B cell (primary cell): Measurements from ENCODE around the gene SAMD4B. TPM values are rescaled to one million over a fixed set of nuclear protein-coding genes. Genes with fewer than 3 reads are reported as not detected.

Experiments
- ATAC-seq: fragments of 200-7000 bp; cut with Tn5 transposase; one replicate; pipeline ENCODE4 v1.10.0; 2021; ENCODE audit warnings: low read depth, mild to moderate bottlenecking, moderate number of reproducible peaks, moderate library complexity
- CTCF ChIA-PET: fragments of 350-600 bp; sonication (Branson Sonifier 250); formaldehyde crosslinking; loops from one replicate; lab custom pipeline; 2021; ENCODE audit warnings: antibody characterized with exemption, inconsistent platforms; lab: Charles Lee
- POLR2A ChIA-PET: fragments of 350-600 bp; sonication (Branson Sonifier 250); formaldehyde crosslinking; loops from one replicate; lab custom pipeline; 2021; ENCODE audit warnings: antibody characterized with exemption; lab: Charles Lee
- DNase-seq: peaks from one replicate; pipeline ENCODE4 v3.0.0; 2013
- H2AFZ ChIP-seq: 2 replicates; pipeline ENCODE4 v1.6.1; 2012; ENCODE audit warnings: mild to moderate bottlenecking, low read depth, low read length; ENCODE audit not compliant: insufficient read depth, poor library complexity, severe bottlenecking
- H3K27ac ChIP-seq, 2 donors: 1 replicate in 1 of 2; 2 replicates in 1 of 2; pipeline ENCODE4 v1.5.1; 2012 to 2013; ENCODE audit warnings: low read length in 2 of 2, mild to moderate bottlenecking in 2 of 2, moderate library complexity in 1 of 2
- H3K27me3 ChIP-seq, 4 experiments: fragments of 200-600 bp in 1 of 4; sonication (generic) in 1 of 4; replicated peaks in 1 of 4; 1 replicate in 2 of 4; 2 replicates in 2 of 4; pipeline versions ENCODE4 v1.6.1 to v1.7.0; 2013 to 2016; ENCODE audit warnings: low read length in 3 of 4, mild to moderate bottlenecking in 2 of 4, mixed read lengths in 1 of 4, moderate library complexity in 1 of 4; ENCODE audit not compliant: insufficient read depth in 4 of 4, control insufficient read depth in 3 of 4; ENCODE audit errors: control extremely low read depth in 1 of 4
- H3K36me3 ChIP-seq, 2 experiments: replicated peaks in 1 of 2; 1 replicate in 1 of 2; 2 replicates in 1 of 2; pipeline versions ENCODE4 v1.6.1 to v1.7.1; 2013; ENCODE audit warnings: low read length in 1 of 2; ENCODE audit not compliant: insufficient read depth in 2 of 2, control insufficient read depth in 1 of 2; ENCODE audit errors: control extremely low read depth in 1 of 2, extremely low read depth in 1 of 2
- H3K4me1 ChIP-seq, 2 donors: fragments of 200-600 bp in 1 of 2; sonication (generic) in 1 of 2; 1 replicate in 1 of 2; 2 replicates in 1 of 2; pipeline versions ENCODE4 v1.5.1 to v1.6.1; 2013 to 2017; ENCODE audit warnings: low read length in 2 of 2; ENCODE audit not compliant: control insufficient read depth in 2 of 2, insufficient read depth in 2 of 2
- H3K4me2 ChIP-seq: replicated peaks from 2 replicates; pipeline ENCODE3; 2012; ENCODE audit warnings: mild to moderate bottlenecking, low read depth, low read length; ENCODE audit not compliant: poor library complexity, severe bottlenecking
- H3K4me3 ChIP-seq, 5 experiments: fragments of 200-600 bp in 1 of 5; sonication (generic) in 1 of 5; 1 replicate in 3 of 5; 2 replicates in 2 of 5; pipeline versions ENCODE4 v1.5.1 to v1.7.0; 2011 to 2016; ENCODE audit warnings: low read length in 4 of 5, mild to moderate bottlenecking in 4 of 5, low read depth in 2 of 5, control low read depth in 1 of 5, moderate library complexity in 1 of 5; ENCODE audit not compliant: insufficient read depth in 1 of 5; ENCODE audit errors: control extremely low read depth in 1 of 5, extremely low read depth in 1 of 5
- H3K79me2 ChIP-seq: fragments of 200-600 bp; sonication (generic); one replicate; pipeline ENCODE4 v1.6.0; 2016; ENCODE audit warnings: low read length; ENCODE audit not compliant: control insufficient read depth, insufficient read depth
- H3K9ac ChIP-seq: fragments of 200-600 bp; sonication (generic); 2 replicates; pipeline ENCODE4 v1.6.1; 2017; ENCODE audit warnings: mild to moderate bottlenecking, low read length, moderate library complexity
- H3K9me3 ChIP-seq, 3 donors: one replicate each; pipeline versions ENCODE4 v1.6.1 to v1.7.1; 2013; ENCODE audit warnings: low read length in 2 of 3; ENCODE audit not compliant: control insufficient read depth in 2 of 3, insufficient read depth in 1 of 3; ENCODE audit errors: control extremely low read depth in 1 of 3
- H4K20me1 ChIP-seq: 2 replicates; pipeline ENCODE4 v1.6.0; 2012; ENCODE audit warnings: mild to moderate bottlenecking, low read length; ENCODE audit not compliant: insufficient read depth, control insufficient read depth, poor library complexity, severe bottlenecking
- H3K27ac Mint-ChIP-seq: one replicate; pipeline ENCODE4 v1.8.0; 2021; ENCODE audit warnings: mixed read lengths
- H3K27me3 Mint-ChIP-seq: one replicate; pipeline ENCODE4 v1.8.0; 2021; ENCODE audit warnings: mixed read lengths
- H3K4me1 Mint-ChIP-seq: one replicate; pipeline ENCODE4 v1.8.0; 2021; ENCODE audit warnings: mixed read lengths
- H3K4me3 Mint-ChIP-seq: one replicate; pipeline ENCODE4 v1.8.0; 2021; ENCODE audit warnings: mixed read lengths
- H3K9me3 Mint-ChIP-seq: one replicate; pipeline ENCODE4 v1.8.0; 2022; ENCODE audit warnings: mixed read lengths; ENCODE audit not compliant: insufficient read depth
- CTCF ChIP-seq: fragments of 200-600 bp; IDR thresholded peaks from one replicate; pipeline ENCODE4 v1.8.0; 2022; ENCODE audit warnings: antibody characterized with exemption, mild to moderate bottlenecking
- EZH2 ChIP-seq: IDR thresholded peaks from 2 replicates; pipeline ENCODE4 v1.6.1; 2012; ENCODE audit warnings: borderline replicate concordance, low read depth, mild to moderate bottlenecking, moderate library complexity, low read length; ENCODE audit not compliant: insufficient read depth, poor library complexity, severe bottlenecking
- WGBS: methylation state at CpG from one replicate; pipeline ENCODE4 v1.1.5; 2013; ENCODE audit warnings: missing lambda C conversion rate; ENCODE audit not compliant: insufficient coverage; 5-methylcytosine and 5-hydroxymethylcytosine counted together
- intact Hi-C: fragments of 100-400 bp; cut with micrococcal nuclease; formaldehyde crosslinking; loops from one replicate; pipeline ENCODE4 v1.10.0; 2022
- polyA plus RNA-seq: library from polyadenylated mRNA; depleted of rRNA; stranded (reverse); fragments of >200 nt; gene quantifications from 2 replicates; pipeline ENCODE4 v1.2.3, GENCODE V29; 2012
- total RNA-seq, 2 donors: library from RNA; stranded (reverse); fragments of 120-200 nt in 1 of 2; gene quantifications; 1 replicate in 1 of 2; 2 replicates in 1 of 2; pipeline versions ENCODE4 v1.2.3 to v1.2.4, GENCODE V29; 2013 to 2022

Gene SAMD4B
- total and polyA plus RNA-seq, 2 donors (not counting 1 experiment from before 2014, with no cell fraction given) = 87.3 to 90.0 TPM

- H3K79me2 ChIP-seq = no peaks in the 10 kb centered on the region
- DNase-seq = no peak
- peaks cover 15% of the 10 kb centered on the region for H3K27me3 Mint-ChIP-seq
- H4K20me1 ChIP-seq = no peaks in the 10 kb centered on the region
- no peak for ATAC-seq
- ChIA-PET POLR2A (no interaction called here), CTCF (no interaction called here)
- no peak overlapping the region for H3K4me3 ChIP-seq
- TF ChIP-seq EZH2 (no peak), CTCF (no peak)
- no peak overlapping the region for H3K4me2 ChIP-seq
- no peak overlapping the region for H3K27ac ChIP-seq
- H2AFZ ChIP-seq = no peak overlapping the region
- H3K27ac Mint-ChIP-seq = no peak overlapping the region
- no peaks in the 10 kb centered on the region for H3K4me1 ChIP-seq
- H3K9me3 ChIP-seq = peaks cover 0 to 4% (median 0%) of the 10 kb centered on the region in 3 donors
- intact Hi-C loops = no loop called here
- H3K4me1 Mint-ChIP-seq = no peaks in the 10 kb centered on the region
- no peaks in the 10 kb centered on the region for H3K27me3 ChIP-seq
- H3K36me3 ChIP-seq = no peaks in the 10 kb centered on the region
- H3K9me3 Mint-ChIP-seq = no peaks in the 10 kb centered on the region
- H3K4me3 Mint-ChIP-seq = no peak overlapping the region
- no peak overlapping the region for H3K9ac ChIP-seq
Observed at GRCh38 chr19:39304185-39304513, 38.1 kb upstream of the SAMD4B start.

GRCh38 chr19:39304701-39305571, 37.3 kb upstream of the SAMD4B start:
- no peak for TF ChIP-seq EZH2
- no peak for TF ChIP-seq CTCF
- Histone ChIP-seq H3K79me2 (no peaks in the 10 kb centered on the region), H3K4me1 (no peaks in the 10 kb centered on the region), H3K36me3 (no peaks in the 10 kb centered on the region), H2AFZ (no peak overlapping the region), H3K27me3 (no peaks in the 10 kb centered on the region), H4K20me1 (no peaks in the 10 kb centered on the region), H3K27ac (no peak overlapping the region), H3K9me3 (peaks cover 0 to 4% (median 0%) of the 10 kb centered on the region in 3 donors), H3K4me3 (no peak overlapping the region), H3K4me2 (no peak overlapping the region), H3K9ac (no peak overlapping the region)
- Mint-ChIP-seq H3K27me3 (peaks cover 15% of the 10 kb centered on the region), H3K4me1 (no peaks in the 10 kb centered on the region), H3K4me3 (no peak overlapping the region), H3K27ac (no peak overlapping the region), H3K9me3 (no peaks in the 10 kb centered on the region)
- DNase-seq = no peak
- ChIA-PET CTCF (no interaction called here), POLR2A (no interaction called here)
- intact Hi-C loops = no loop called here
- no peak for ATAC-seq
- WGBS = 55% methylated on average over 4 of the region's 6 CpGs
